Femur (tissue), 1 donor: ENCODE measurements around the gene CHRM4.

Experiments used
- DNase-seq: peaks from one replicate; pipeline ENCODE4 v3.0.0-alpha.2; 2017

Gene CHRM4

GRCh38 chr11:46402957-46403902 lies 11.7 kb upstream of the CHRM4 start:
- no peak for DNase-seq

- no peak for DNase-seq
Measured at GRCh38 chr11:46397526-46397925, 6.0 kb upstream of the CHRM4 start.

- no peak for DNase-seq
Measured at GRCh38 chr11:46393759-46394158, 2.2 kb upstream of the CHRM4 start.

- DNase-seq = no peak
Measured at GRCh38 chr11:46393231-46393616, 1.6 kb upstream of the CHRM4 start.

GRCh38 chr11:46392421-46393230 lies 1.1 kb upstream of the CHRM4 start:
- DNase-seq = peak; percentile 91

- no peak for DNase-seq
Measured at GRCh38 chr11:46391186-46391577, 394 bp downstream of the CHRM4 start.

- DNase-seq = no peak
Measured at GRCh38 chr11:46390331-46391171, 1.0 kb downstream of the CHRM4 start.

- DNase-seq = peak; percentile 79
Measured at GRCh38 chr11:46389450-46390330, 1.9 kb downstream of the CHRM4 start.

- no peak for DNase-seq
Measured at GRCh38 chr11:46388619-46389449, 2.7 kb downstream of the CHRM4 start.

- no peak for DNase-seq
Measured at GRCh38 chr11:46387919-46388618, 3.5 kb downstream of the CHRM4 start.

- DNase-seq = no peak
Measured at GRCh38 chr11:46387456-46387855, 4.1 kb downstream of the CHRM4 start.

GRCh38 chr11:46386674-46387073 lies 4.9 kb downstream of the CHRM4 start:
- DNase-seq = no peak

- DNase-seq = no peak
Measured at GRCh38 chr11:46386005-46386578, 5.5 kb downstream of the CHRM4 start.

GRCh38 chr11:46385169-46386004 lies 6.2 kb downstream of the CHRM4 start:
- no peak for DNase-seq

- DNase-seq = no peak
Measured at GRCh38 chr11:46383974-46384701, 7.4 kb downstream of the CHRM4 start.

GRCh38 chr11:46383404-46383758 lies 8.2 kb downstream of the CHRM4 start:
- DNase-seq = no peak

GRCh38 chr11:46382646-46383403 lies 8.8 kb downstream of the CHRM4 start:
- DNase-seq = peak; percentile 34
